Islet precursor cell (in vitro differentiated cells): ENCODE data around the gene SLC38A3.
"Not testable (repeated sequence)": the region's sequence is repeated elsewhere in the genome, so short reads cannot be mapped to it uniquely, and the experiment has no call there.

Experiments
- DNase-seq: peaks from one replicate; pipeline ENCODE4 v3.0.0-alpha.2; 2018

SLC38A3 gene

GRCh38 chr3:50256978-50257890, 52.2 kb downstream of the SLC38A3 start:
- DNase-seq: peak; percentile 81

- DNase-seq: no peak
Measured at GRCh38 chr3:50258029-50258680, 53.1 kb downstream of the SLC38A3 start.

- no peak for DNase-seq
Measured at GRCh38 chr3:50258979-50259378, 53.9 kb downstream of the SLC38A3 start.

- no peak for DNase-seq
Measured at GRCh38 chr3:50259432-50260026, 54.5 kb downstream of the SLC38A3 start.

- DNase-seq: peak; percentile 98
Measured at GRCh38 chr3:50260027-50260941, 55.2 kb downstream of the SLC38A3 start.

GRCh38 chr3:50260942-50261441, 55.9 kb downstream of the SLC38A3 start:
- no peak for DNase-seq

GRCh38 chr3:50261505-50261904, 56.4 kb downstream of the SLC38A3 start:
- DNase-seq: no peak

GRCh38 chr3:50262200-50262599, 57.1 kb downstream of the SLC38A3 start:
- not testable (repeated sequence) for DNase-seq

GRCh38 chr3:50262778-50263177, 57.7 kb downstream of the SLC38A3 start:
- DNase-seq: no peak

GRCh38 chr3:50263478-50264382, 58.7 kb downstream of the SLC38A3 start:
- no peak for DNase-seq

- DNase-seq: peak; percentile 100
Measured at GRCh38 chr3:50264383-50264963, 59.4 kb downstream of the SLC38A3 start.

- DNase-seq: no peak
Measured at GRCh38 chr3:50264964-50265485, 60.0 kb downstream of the SLC38A3 start.

- DNase-seq: no peak
Measured at GRCh38 chr3:50265571-50265970, 60.5 kb downstream of the SLC38A3 start.

- DNase-seq: no peak
Measured at GRCh38 chr3:50266017-50266416, 60.9 kb downstream of the SLC38A3 start.

- no peak for DNase-seq
Measured at GRCh38 chr3:50266836-50267235, 61.8 kb downstream of the SLC38A3 start.

GRCh38 chr3:50267280-50267913, 62.3 kb downstream of the SLC38A3 start:
- DNase-seq: no peak

- no peak for DNase-seq
Measured at GRCh38 chr3:50268276-50268675, 63.2 kb downstream of the SLC38A3 start.

- no peak for DNase-seq
Measured at GRCh38 chr3:50268703-50269451, 63.8 kb downstream of the SLC38A3 start, which contains the start of gene SEMA3B. Gene SEMA3B, plus strand, starts transcription at chr3:50269147. Its CDS starts 94 bp downstream, at chr3:50269241.

GRCh38 chr3:50269460-50269859, 64.4 kb downstream of the SLC38A3 start:
- no peak for DNase-seq
